Cortex of kidney (tissue), 1 donor: Measurements from ENCODE around the gene CFHR2.
"Not testable (repeated sequence)": the region's sequence is repeated elsewhere in the genome, so short reads cannot be mapped to it uniquely, and the experiment has no call there.

Experiments
- DNase-seq: peaks from one replicate; lab custom pipeline; 2025; lab: John Stamatoyannopoulos, UW

The CFHR2 gene

DNA sequence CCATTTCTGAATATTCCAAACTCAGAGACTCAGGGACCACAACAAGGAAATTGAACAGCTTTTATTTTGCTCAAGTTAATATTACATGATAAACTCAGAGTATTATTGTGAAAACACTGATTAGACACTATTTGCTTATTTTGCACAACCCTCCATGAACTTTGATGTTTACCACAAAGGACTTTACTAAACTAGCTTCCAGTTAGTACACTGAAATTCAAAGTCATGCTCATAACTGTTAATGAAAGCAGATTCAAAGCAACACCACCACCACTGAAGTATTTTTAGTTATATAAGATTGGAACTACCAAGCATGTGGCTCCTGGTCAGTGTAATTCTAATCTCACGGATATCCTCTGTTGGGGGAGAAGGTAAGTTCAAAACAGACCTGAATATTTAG lies at the start of gene CFHR2:
Gene CFHR2, plus strand, starts transcription at position 171 of the 400 bp plus-strand sequence. Its CDS starts 143 bp downstream, at position 314.
- not testable (repeated sequence) for DNase-seq

DNA sequence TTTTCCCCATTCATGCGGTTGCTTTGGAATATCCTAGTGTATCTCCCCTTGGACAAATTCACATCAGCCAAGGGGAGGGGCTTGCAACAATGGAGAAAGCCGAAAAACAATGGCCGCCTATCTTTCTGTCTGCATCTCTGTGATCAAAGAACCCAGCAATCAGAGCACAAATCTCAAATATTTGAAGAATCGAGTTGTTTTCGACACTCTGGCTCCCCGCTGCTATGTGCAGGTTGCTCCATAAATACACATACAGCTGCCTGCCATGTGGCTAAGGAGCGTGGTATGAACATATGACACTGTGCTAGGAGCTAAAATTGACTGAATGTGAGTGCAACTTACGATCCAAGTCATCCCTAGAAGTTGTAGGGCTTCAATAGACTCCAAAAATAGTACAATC lies 47.2 kb upstream of the CFHR2 start:
- DNase-seq: no peak

- no peak for DNase-seq
Observed at GRCh38 chr1:196897158-196897828, 46.2 kb upstream of the CFHR2 start.

DNA sequence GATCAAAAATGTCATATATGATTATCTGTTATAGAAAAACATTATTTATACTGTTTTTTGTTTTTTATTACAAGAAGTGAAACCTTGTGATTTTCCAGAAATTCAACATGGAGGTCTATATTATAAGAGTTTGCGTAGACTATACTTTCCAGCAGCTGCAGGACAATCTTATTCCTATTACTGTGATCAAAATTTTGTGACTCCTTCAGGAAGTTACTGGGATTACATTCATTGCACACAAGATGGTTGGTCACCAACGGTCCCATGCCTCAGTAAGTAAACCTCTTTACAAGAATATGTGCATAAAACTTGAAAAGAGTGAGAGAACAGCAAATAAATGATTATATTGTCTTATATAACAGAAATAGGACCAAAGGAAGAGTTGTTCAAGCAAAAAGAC lies 41.2 kb upstream of the CFHR2 start:
- no peak for DNase-seq

DNA sequence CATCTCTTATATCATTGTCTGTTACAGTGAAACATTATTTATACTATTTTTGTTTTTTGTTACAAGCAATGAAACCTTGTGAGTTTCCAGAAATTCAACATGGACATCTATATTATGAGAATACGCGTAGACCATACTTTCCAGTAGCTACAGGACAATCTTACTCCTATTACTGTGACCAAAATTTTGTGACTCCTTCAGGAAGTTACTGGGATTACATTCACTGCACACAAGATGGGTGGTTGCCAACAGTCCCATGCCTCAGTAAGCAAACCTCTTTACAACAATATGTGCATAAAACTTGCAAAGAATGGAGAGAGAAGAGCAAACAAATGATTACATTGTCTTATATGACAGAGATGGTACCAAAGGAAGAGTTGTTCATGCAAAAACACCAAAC lies 33.3 kb upstream of the CFHR2 start:
- DNase-seq: no peak

DNA sequence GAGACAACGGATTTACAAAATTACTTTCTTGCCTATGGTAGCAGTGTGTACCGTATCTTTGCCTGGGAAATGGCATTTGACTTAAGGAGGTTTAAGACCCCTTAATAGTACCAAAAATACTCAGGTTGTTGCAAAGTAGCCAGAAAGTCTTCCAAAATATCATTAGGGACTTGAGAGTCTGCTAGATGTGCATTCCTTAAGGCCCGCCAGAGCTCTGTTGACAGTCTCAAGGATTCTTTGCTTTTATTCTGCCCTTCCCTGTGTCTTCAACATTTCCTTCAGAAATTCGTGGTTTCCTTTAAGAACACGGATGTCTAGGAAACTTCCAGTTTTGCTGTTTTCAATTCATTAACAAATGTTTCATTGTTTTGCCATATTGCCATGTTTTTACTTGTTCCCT lies 31.3 kb upstream of the CFHR2 start:
- DNase-seq: not testable (repeated sequence)

- not testable (repeated sequence) for DNase-seq
Observed at GRCh38 chr1:196926839-196927238, 16.7 kb upstream of the CFHR2 start.

DNA sequence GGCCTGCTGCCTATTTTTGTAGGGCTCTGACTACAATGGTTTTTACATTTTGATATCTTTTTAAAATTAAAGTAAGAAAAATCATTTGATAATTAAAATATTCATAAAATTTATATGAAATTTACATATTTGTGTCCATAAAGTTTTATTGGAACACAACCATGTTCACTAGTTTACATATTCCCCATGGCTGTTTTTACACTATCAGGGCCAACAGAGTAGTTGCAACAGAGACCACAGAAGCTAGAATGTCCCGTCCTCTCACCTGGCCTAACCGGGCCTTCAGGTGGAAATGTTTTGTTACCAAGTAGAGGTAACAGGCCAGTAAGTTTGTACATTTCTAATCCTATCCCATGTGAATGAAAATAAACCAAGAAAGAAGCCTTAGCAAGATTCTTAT lies 10.7 kb upstream of the CFHR2 start:
- DNase-seq: not testable (repeated sequence)

DNA sequence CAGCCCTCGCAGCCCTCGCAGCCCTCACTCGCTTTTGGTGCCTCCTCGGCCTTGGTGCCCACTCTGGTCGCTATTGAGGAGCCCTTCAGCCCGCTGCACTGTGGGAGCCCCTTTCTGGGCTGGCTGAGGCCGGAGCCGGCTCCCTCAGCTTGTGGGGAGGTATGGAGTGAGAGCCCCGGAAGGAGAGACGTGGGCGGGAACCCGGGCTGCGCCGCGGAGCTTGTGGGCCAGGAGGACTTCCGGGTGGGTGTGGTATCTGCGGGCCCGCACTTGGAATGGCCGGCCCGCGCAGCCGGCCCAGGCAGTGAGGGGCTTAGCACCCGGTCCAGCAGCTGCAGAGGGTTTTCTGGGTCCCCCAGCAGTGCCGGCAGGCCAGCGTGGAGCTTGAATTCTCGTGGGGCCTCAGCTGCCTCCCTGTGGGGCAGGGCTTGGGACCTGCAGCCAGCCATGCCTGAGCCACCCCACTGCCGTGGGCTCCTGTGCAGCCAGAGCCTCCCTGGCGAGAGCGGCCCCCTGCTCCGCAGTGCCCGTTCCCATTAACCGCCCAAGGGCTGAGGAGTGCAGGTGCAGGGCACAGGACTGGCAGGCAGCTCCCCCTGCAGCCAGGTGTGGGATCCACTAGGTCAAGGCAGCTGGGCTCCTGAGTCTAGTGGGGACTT lies 9.9 kb upstream of the CFHR2 start:
- no peak for DNase-seq

GRCh38 chr1:196941474-196941873 lies 2.1 kb upstream of the CFHR2 start:
- not testable (repeated sequence) for DNase-seq

GRCh38 chr1:196951711-196952394 lies 8.3 kb downstream of the CFHR2 start:
- DNase-seq: no peak

GRCh38 chr1:196954778-196955177 lies 11.2 kb downstream of the CFHR2 start:
- DNase-seq: no peak

GRCh38 chr1:196955926-196956325 lies 12.4 kb downstream of the CFHR2 start:
- no peak for DNase-seq

DNA sequence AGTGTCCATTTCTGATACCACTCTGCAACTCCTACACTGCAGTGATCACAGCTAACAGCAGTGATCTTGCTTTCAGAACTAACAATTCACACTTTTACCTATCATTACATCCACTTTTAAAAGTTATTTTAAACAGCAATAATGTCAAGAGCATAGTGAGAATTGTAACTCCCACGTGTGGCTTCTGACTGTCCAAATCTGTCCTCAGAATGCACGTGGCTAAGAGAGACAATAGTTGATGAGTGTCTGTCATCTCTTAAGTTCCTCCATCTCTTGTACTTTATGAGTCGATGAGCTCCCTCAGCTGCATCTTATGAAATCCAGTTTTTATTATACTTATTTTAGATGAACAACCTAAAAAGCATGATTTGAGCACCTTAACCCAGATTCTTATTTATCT lies 17.3 kb downstream of the CFHR2 start:
- DNase-seq: no peak

DNA sequence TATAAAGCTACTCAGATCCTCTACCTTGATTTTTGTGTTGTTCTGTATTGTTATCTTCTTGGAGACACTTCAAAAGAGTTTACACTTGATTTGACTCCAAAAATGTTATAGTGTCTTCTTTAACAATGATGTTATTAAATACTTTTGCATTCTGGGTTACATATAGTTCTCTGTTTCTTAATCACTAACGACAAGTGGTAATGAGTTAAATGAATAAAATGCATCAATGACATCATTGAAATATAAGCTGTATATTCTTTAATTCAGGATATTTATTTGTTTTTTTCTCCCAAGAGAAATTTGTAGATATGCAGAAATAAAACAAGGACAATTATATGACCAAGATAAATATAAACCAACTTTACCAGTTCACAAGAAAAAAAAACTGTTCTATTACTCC lies 26.6 kb downstream of the CFHR2 start:
- DNase-seq: no peak

DNA sequence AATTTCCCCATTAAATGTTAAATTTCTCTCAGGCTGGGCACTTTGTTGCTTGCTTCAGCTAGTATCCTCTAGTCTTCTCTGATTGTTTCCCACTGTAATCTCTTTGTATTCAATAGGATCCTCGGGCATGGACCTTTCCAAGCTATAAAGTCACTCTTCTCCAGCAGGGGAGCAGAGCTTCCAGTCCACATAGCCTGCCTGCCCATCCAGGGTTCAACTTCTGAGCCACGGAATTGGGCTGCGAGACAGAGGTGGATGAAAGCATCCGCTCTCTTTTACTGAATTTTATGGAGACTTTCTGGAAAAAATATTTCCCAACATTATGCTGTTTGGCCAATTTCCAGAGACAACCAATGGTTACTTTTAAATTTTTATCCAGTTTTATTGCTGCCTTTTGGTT lies 32.7 kb downstream of the CFHR2 start:
- no peak for DNase-seq

- no peak for DNase-seq
Observed at GRCh38 chr1:196977278-196977677, 33.7 kb downstream of the CFHR2 start, which contains the start of gene CFHR5. Gene CFHR5, plus strand, starts transcription at chr1:196977556. Its CDS starts 109 bp downstream, at chr1:196977665.

- no peak for DNase-seq
Observed at GRCh38 chr1:196980859-196981258, 37.3 kb downstream of the CFHR2 start.

GRCh38 chr1:196982247-196982646 lies 38.7 kb downstream of the CFHR2 start:
- not testable (repeated sequence) for DNase-seq

DNA sequence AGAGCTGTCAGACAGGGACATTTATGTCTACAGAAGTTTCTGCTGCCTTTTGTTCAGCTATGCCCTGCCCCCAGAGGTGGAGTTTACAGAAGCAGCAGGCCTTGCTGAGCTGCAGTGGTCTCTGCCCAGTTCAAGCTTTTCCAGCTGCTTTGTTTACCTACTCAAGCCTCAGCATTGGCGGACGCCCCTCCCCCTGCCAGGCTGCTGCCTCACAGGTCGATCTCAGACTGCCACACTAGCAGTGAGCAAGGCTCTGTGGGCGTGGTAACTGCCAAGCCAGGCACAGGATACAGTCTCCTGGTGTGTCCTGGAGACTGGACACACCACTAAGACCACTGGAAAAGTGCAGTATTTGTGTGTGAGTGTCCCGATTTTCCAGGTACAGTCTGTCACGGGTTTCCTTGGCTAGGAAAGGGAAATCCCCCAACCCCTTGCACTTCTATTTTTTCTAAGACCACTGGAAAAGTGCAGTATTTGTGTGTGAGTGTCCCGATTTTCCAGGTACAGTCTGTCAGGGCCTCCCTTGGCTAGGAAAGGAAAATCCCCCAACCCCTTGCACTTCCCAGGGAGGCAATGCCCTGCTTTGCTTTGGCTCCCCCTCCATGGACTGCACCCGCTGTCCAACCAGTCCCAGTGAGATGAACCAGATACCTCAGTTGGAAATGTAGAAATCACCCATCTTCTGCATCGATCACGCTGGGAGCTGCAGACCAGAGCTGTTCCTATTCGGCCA lies 48.5 kb downstream of the CFHR2 start:
- not testable (repeated sequence) for DNase-seq

DNA sequence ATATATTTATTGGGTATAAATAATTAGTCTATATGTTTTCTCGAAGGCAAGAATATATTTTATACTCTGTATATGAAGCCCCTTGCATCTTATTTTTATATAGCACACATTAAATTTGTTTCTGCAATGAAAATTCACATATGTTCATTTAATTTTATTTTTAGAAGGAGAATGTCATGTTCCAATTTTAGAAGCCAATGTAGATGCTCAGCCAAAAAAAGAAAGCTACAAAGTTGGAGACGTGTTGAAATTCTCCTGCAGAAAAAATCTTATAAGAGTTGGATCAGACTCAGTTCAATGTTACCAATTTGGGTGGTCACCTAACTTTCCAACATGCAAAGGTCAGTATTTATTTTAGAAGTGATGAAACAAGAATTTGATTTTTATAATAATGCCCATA lies 50.4 kb downstream of the CFHR2 start:
- DNase-seq: no peak

DNA sequence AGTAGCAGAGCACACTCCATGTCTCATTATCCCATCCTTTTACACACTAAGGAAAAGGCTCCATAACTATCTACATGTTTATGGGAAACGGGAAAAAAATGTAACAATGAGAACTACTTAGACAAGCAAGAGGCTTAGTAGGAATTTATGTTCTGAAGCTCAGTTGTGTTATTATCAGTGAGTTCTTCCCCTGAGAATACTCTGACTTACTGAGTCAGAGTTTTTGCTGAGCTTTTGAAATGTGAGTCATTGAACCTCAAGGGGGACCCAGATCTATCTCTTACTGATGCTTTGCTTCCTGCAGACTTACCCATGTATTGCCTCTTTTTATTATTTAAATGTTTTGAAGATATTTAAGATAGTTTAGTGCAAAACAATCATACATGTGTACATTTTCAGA lies 53.9 kb downstream of the CFHR2 start:
- DNase-seq: no peak
